Measurements from ENCODE around the gene CSK. TPM values are rescaled to one million over a fixed set of nuclear protein-coding genes. Genes with fewer than 3 reads are reported as not detected.

The CSK gene
- polyA plus RNA-seq, 4 donors: 34.6 to 52.8 (median 43.5) TPM

GRCh38 chr15:74822233-74822632 lies 40.4 kb downstream of the CSK start:
- no peak for DNase-seq (ENCODE audit: low read depth in 4 of 4, low spot score in 3 of 4)

DNA sequence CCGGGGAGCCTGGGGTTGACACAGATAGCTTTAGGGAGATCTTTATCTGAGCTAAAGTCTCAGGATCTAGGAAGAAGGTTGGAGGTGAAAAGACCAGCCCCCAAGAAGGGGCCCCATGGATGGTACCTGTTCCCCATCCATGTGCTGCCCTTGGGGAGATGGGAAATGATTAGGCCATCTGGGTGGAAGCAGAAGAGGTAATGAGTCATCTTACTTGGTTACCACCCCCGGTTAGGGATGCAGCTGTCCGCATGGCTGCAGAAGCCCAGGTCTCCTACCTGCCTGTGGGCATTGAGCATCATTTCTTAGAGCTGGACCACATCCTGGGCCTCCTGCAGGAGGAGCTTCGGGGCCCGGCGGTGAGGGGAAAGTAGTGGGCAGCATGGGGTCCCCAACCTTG lies 41.4 kb downstream of the CSK start:
- no peak for DNase-seq (ENCODE audit: low read depth in 4 of 4, low spot score in 3 of 4)

GRCh38 chr15:74824976-74825375 lies 43.1 kb downstream of the CSK start:
- DNase-seq (ENCODE audit: low read depth in 4 of 4, low spot score in 3 of 4): no peak

DNA sequence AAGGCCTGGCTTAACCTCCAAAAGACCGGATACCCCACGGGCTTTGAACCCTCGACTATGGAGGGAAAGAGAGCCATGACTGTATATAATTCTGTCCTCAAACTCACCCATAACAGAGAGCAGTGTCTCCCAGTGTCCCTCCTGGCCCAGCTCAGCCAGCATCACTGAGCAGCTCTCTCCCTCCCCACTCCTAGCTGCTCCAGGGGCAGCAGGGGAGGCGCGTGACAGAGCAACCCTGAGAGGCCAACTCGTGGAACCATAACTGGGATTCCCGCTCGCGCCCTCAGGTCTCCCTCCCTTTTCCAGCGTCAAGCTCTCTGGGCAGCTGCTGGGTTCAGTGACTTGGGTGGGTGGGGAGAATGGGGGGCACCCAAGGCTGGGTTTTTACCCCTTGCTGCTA lies 44.0 kb downstream of the CSK start:
- DNase-seq (ENCODE audit: low read depth in 4 of 4, low spot score in 3 of 4): no peak

DNA sequence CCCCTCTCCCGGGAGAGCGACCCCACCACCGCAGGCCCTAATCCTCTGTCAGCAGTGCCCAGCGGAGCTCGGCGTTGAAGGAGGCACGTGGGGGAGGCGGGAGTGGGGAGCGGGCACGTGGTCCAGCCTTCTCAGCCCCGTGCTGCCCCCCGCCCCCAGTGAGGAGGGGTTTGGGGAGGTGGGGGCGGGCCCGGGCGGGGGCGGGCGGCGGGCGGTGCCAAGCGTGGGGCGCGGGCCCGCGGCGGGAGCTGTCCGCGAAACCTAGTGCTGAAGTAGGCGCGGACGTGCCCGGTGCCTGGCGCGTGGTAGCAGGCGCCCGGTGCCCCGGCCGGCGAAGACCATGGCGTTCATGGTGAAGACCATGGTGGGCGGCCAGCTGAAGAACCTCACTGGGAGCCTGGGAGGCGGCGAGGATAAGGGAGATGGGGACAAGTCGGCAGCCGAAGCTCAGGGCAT lies 44.5 kb downstream of the CSK start, which contains the start of gene CPLX3:
Gene CPLX3, plus strand, starts transcription at position 264 of the 456 bp plus-strand sequence. Its CDS starts 77 bp downstream, at position 341.
- no peak for DNase-seq (ENCODE audit: low read depth in 4 of 4, low spot score in 3 of 4)

DNA sequence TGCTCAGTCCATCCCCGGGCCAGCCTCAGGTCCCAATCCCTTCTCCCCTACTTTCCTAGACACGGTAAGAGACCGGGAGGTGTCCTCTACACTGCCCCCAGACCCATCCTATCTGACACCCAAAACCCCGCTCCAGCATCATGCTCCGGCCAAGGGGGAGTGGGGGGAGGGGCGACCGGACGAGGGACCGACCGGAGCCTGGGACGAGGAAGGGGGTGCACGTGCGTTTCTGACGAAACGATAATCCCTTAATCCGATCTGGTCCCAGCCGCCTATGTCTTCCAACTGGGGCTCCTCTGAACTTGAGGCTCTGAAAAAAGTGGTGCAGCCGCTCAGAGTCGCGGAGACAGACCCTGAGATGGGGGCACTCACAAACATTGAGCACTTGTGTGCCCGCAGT lies 45.0 kb downstream of the CSK start:
- DNase-seq (ENCODE audit: low read depth in 4 of 4, low spot score in 3 of 4): no peak

DNA sequence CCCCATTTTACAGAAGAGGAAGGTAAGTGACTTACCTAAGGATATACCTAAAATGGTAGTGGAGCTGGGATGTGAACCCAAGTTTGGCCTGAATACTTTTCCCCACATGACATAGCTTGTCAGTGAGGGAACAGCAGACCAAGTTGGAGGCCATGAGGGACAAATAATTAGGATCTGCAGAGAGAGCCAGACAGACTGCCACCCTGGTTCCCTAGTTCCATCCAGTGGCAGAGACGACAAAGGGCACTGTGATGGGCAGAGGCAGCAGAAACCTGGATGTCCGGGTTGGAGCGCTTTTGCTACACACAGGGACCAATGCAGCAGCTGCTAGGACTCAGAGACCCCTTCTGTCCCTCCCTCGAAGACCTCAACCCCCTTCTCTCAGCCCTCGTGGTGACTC lies 45.7 kb downstream of the CSK start:
- no peak for DNase-seq (ENCODE audit: low read depth in 4 of 4, low spot score in 3 of 4)

DNA sequence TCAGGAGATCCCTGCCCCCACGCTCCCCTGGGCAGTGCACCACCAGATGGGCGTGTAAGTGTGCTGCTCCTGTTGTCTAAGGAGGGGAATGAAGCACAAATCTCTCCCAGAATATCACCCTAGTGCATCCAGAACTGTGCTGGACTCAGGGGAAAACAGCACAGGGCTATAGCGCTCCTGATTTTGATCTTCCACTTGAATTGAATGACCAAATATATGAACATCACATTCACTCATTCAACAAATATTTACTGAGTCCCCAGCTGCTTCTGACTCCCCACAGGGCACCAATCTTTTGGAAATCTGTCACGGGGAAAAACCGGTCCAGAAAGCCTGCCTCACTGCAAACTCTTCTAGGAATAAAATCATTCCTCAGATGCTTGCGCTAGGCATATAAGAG lies 47.0 kb downstream of the CSK start:
- DNase-seq (ENCODE audit: low read depth in 4 of 4, low spot score in 3 of 4): no peak

DNA sequence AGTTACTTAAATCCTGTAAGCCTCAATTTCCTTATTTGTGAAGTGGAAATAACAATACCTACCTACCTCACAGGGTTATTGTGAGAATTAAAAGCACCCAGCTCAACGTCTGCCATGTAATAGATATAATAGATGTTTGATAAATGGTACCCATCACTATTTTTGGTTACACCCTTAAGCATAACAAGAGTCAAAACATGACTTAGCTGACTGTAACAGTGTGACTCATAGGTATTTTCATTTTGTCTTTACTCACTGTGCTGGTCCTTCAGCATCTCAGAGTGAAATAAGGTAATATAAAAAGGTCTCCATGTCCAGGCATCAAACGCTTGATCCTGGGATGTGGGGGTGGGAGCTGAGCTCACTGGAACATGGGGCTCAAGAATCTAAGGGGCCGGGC lies 47.6 kb downstream of the CSK start:
- no peak for DNase-seq (ENCODE audit: low read depth in 4 of 4, low spot score in 3 of 4)

DNA sequence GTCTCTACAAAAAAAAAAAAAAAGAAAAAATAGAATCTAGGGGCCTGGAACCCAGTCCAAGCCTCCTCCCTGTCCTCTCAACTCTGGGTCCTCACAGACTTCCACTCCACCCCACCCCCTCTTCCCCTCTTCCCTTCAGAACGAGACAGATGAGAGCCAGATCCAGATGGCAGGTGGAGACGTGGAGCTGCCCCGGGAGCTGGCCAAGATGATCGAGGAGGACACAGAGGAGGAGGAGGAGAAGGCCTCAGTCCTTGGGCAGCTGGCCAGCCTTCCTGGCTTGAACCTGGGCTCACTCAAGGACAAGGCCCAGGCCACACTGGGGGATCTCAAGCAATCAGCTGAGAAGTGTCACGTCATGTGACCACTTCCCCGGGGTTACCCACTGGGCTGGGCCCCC lies 48.1 kb downstream of the CSK start:
- no peak for DNase-seq (ENCODE audit: low read depth in 4 of 4, low spot score in 3 of 4)

DNA sequence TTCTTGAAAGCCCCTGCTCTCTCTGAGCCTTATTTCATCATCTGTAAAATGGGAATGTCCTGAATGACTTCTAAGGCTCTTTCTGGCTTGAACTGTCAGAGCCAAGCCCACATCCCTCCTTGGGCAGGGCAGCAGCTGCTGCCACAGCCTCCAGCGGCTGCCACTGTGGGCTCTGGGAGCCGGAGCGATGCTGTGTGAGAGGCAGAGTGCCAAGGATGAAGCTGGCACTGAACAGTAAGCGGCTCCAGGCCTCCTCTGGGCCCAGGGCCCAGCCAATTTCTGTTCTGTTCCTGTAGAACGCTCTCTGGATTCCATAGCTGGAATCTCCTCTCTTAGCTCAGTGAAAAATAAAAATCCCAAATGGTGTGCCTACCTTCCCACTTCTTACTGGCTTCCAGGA lies 49.0 kb downstream of the CSK start:
- DNase-seq (ENCODE audit: low read depth in 4 of 4, low spot score in 3 of 4): no peak

GRCh38 chr15:74831813-74832495 lies 50.1 kb downstream of the CSK start:
- no peak for DNase-seq (ENCODE audit: low read depth in 4 of 4, low spot score in 3 of 4)

DNA sequence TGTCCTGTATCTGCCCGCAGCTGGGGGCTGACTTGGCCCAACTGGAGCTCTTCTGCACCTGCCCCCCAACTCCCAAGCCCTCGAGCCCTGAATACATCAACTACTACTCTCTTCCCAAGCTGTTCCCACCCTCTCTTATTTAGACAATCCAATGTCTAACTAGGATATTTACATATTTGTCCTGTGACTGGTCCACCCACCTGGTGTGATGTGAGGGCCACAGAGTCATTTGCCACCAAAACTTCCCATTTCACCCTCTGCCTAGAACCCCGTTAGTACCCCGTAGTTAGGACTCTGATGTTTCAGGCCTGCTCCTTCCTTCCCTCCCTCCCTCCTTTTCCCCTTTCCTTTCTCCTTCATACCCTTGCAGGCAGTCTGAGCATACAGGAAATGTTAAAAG lies 50.9 kb downstream of the CSK start:
- DNase-seq (ENCODE audit: low read depth in 4 of 4, low spot score in 3 of 4): no peak

GRCh38 chr15:74833376-74834107 lies 51.7 kb downstream of the CSK start:
- DNase-seq (ENCODE audit: low read depth in 4 of 4, low spot score in 3 of 4): no peak

GRCh38 chr15:74835312-74835823 lies 53.5 kb downstream of the CSK start:
- no peak for DNase-seq (ENCODE audit: low read depth in 4 of 4, low spot score in 3 of 4)

DNA sequence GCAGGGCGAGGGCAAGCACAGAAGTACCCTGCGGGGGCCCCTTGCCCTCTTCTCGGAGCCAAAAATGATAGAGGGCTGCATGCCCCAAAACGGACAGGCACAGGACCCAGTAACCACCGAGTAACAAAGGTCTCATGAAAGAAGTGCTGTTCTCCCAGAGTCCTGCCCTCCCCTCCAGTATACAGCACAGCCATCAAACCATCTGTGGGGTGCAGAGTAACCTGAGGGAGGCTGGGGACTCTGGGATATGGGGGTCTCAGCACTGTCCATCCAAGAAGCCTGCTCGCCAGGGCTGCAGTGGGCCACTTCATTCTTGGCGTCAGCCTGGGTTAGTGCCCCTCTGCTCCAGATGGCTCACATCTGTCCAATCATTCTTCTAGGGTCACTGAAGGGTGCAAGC lies 55.0 kb downstream of the CSK start:
- no peak for DNase-seq (ENCODE audit: low read depth in 4 of 4, low spot score in 3 of 4)

GRCh38 chr15:74837482-74838136 lies 55.7 kb downstream of the CSK start:
- DNase-seq (ENCODE audit: low read depth in 4 of 4, low spot score in 3 of 4): no peak

- DNase-seq (ENCODE audit: low read depth in 4 of 4, low spot score in 3 of 4): no peak
These were observed 56.2 kb downstream of the CSK start for GRCh38 chr15:74838137-74838516.

DNA sequence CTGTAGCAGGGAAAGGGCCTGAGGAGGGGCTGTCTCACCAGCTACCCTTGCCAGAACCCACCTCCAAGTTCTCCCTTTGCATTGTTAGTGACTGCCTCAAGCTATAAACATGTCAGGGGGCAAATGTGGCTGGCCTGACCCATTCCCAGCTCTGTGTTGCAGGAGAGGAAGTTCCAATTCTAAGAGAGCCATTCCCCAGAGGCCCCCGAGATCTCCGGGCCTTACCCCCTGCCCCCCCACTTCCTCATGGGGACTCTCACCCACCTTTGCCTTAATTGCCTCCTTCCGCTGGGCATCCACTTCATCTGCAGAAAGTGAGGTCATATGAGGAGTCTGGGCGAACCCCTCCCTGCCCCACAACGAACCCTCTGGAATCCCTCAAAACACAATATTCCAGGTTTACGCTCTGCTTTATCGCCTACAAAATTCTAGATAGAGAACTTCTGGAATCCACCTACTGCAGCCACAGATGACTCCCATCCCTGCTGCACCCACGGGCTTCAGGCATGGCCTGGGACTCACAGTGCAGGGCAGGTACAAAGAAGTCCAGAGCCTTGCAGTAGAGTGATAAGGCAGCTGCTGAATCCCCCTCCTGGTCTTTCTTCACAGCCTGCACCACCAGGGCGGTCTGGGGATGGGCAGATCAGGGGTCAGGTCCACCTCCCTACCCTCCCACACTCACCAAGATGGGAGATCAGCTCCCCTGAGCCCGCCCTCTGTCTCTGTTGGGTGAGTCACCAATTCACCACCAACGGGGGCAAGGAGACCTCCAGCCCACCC lies 57.1 kb downstream of the CSK start:
- DNase-seq (ENCODE audit: low read depth in 4 of 4, low spot score in 3 of 4): no peak

DNA sequence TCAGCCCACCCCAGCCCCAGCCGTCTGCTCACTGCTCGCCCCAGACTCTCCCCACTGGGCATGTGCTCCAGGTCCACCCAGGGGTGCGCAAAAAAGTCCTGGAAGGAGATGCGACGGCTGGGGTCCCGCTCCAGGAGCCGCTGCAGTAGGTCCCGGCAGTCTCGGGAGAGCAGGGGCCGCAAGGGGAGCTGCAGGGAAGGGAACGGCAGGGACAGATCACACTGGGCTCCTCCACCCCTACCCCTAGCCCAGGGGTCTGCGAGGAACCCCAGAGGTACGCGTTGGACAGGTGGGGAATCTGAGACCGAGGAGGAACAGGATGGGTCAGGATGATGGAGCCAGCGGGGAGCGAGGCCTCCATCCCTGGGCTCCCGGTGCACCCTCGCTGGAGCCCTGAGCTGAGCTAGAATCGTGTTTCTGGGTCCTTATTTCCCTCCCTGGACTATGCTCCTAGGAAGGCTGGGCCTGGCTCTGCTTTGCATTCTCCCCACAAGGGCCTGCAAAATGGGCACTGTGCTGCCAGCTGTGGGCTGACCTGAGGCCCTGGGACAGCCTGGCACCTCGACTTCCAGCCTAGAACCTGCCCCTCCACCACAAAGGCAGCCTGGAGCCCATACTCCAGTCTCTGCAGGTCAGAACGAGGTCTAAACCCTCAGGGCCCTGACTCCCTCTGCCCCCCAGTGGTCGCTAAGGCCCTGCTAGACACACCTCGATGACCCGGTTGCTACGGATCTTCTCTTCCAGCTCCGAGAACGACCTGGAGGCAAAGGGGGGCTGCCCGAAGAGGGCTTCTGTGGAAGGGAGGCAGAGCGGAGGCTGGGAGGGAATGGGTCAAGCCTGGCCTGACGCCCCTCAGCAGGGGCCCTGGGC lies 57.9 kb downstream of the CSK start:
- no peak for DNase-seq (ENCODE audit: low read depth in 4 of 4, low spot score in 3 of 4)

Measured in left renal pelvis (tissue), 4 donors.